Superior temporal gyrus (tissue), 1 donor: ENCODE data around the gene RAD51AP2.

Experiments
- DNase-seq: peaks from one replicate; pipeline ENCODE4 v3.0.0-alpha.2; 2016; ENCODE audit errors: extremely low spot score

The RAD51AP2 gene

GRCh38 chr2:17470855-17471641 lies 47.2 kb downstream of the RAD51AP2 start:
- DNase-seq, result no peak

GRCh38 chr2:17461087-17461475 lies 57.2 kb downstream of the RAD51AP2 start:
- no peak for DNase-seq
